HG03442 (cell line): ENCODE data around the gene CD1D.

Experiments used
- ATAC-seq: cut with Tn5 transposase; IDR thresholded peaks from one replicate; pipeline ENCODE4 v1.9.1; 2021; ENCODE audit warnings: mild to moderate bottlenecking, moderate library complexity; ENCODE audit not compliant: unreplicated experiment

The CD1D gene

GRCh38 chr1:158180741-158181576 is at the start of gene CD1D:
TSS of gene CD1D (plus strand) at chr1:158180895. CDS start at chr1:158181102, 207 bp downstream.
- ATAC-seq = no peak

- no peak for ATAC-seq
Observed at GRCh38 chr1:158131217-158131616, 49.5 kb upstream of the CD1D start.

- no peak for ATAC-seq
Observed at GRCh38 chr1:158140764-158141192, 39.9 kb upstream of the CD1D start.

- ATAC-seq = no peak
Observed at GRCh38 chr1:158145173-158145719, 35.4 kb upstream of the CD1D start.

GRCh38 chr1:158146165-158146564 is 34.5 kb upstream of the CD1D start:
- no peak for ATAC-seq

- ATAC-seq = no peak
Observed at GRCh38 chr1:158146739-158147138, 34.0 kb upstream of the CD1D start.

- no peak for ATAC-seq
Observed at GRCh38 chr1:158147401-158147800, 33.3 kb upstream of the CD1D start.

GRCh38 chr1:158147869-158148268 is 32.8 kb upstream of the CD1D start:
- no peak for ATAC-seq

GRCh38 chr1:158148468-158148867 is 32.2 kb upstream of the CD1D start:
- no peak for ATAC-seq

- ATAC-seq = no peak
Observed at GRCh38 chr1:158149175-158149574, 31.5 kb upstream of the CD1D start.

GRCh38 chr1:158149577-158150269 is 31.0 kb upstream of the CD1D start:
- no peak for ATAC-seq

- no peak for ATAC-seq
Observed at GRCh38 chr1:158150523-158150922, 30.2 kb upstream of the CD1D start.

GRCh38 chr1:158153179-158153578 is 27.5 kb upstream of the CD1D start:
- ATAC-seq = no peak

GRCh38 chr1:158153746-158154444 is 26.8 kb upstream of the CD1D start:
- ATAC-seq = no peak

GRCh38 chr1:158154501-158154900 is 26.2 kb upstream of the CD1D start:
- ATAC-seq = no peak

GRCh38 chr1:158155673-158156072 is 25.0 kb upstream of the CD1D start:
- no peak for ATAC-seq

GRCh38 chr1:158159597-158159996 is 21.1 kb upstream of the CD1D start:
- no peak for ATAC-seq

GRCh38 chr1:158161446-158161845 is 19.2 kb upstream of the CD1D start:
- ATAC-seq = no peak

- peak; percentile 100 for ATAC-seq
Observed at GRCh38 chr1:158163000-158163947, 17.4 kb upstream of the CD1D start.

GRCh38 chr1:158169105-158169504 is 11.6 kb upstream of the CD1D start:
- ATAC-seq = no peak
